IMR-90 (cell line): ENCODE data around the gene DSCAML1.

ENCODE experiments used
- CHD1 ChIP-seq: IDR thresholded peaks from 2 replicates; pipeline ENCODE4 v1.6.1; 2012; ENCODE audit warnings: low read depth, low read length, improper control_type of control experiment
- TF ChIP-seq, protein P1 (sequence below): conservative IDR thresholded peaks from 2 replicates; pipeline ENCODE4 v1.5.1; 2012; ENCODE audit warnings: mild to moderate bottlenecking, low read depth, low read length, improper control_type of control experiment

DNA sequence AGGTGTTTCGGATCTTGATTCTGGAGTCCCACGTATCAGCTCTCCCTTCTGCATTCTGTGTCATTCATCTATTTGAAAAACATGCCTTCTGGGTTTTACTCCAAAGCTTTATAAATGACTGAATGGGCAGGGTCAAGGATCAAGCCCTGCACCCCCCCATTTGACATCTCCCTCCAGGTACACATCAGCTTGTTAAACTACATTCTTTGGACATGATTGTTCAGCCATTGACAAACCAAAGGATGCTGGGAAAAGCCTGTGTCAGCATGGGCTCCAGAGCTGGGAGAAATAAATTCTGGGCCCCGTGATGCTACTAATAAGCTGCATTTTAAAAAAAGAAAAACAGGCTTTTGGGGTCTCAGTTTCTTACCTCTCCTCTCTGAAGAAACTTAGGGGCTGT is 103.7 kb downstream of the DSCAML1 start:
- TF ChIP-seq, protein P1, sequence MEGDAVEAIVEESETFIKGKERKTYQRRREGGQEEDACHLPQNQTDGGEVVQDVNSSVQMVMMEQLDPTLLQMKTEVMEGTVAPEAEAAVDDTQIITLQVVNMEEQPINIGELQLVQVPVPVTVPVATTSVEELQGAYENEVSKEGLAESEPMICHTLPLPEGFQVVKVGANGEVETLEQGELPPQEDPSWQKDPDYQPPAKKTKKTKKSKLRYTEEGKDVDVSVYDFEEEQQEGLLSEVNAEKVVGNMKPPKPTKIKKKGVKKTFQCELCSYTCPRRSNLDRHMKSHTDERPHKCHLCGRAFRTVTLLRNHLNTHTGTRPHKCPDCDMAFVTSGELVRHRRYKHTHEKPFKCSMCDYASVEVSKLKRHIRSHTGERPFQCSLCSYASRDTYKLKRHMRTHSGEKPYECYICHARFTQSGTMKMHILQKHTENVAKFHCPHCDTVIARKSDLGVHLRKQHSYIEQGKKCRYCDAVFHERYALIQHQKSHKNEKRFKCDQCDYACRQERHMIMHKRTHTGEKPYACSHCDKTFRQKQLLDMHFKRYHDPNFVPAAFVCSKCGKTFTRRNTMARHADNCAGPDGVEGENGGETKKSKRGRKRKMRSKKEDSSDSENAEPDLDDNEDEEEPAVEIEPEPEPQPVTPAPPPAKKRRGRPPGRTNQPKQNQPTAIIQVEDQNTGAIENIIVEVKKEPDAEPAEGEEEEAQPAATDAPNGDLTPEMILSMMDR: no peak
- no peak for TF ChIP-seq CHD1
